ENCODE data around the gene HERPUD1. TPM values are rescaled to one million over a fixed set of nuclear protein-coding genes. Genes with fewer than 3 reads are reported as not detected.

The HERPUD1 gene
- total and polyA plus RNA-seq, 2 of the 8 experiments (the other 6 are each of a cell fraction or from before 2014, with no cell fraction given): 23.3 to 34.7 TPM

GRCh38 chr16:56967733-56968132 lies 35.8 kb downstream of the HERPUD1 start:
- H3K36me3 ChIP-seq (ENCODE audit: control insufficient read depth in 2 of 4, insufficient read depth in 4 of 4, low read length in 3 of 4): no peaks in the 10 kb centered on the region
- H3K79me2 ChIP-seq (ENCODE audit: control insufficient read depth in 1 of 2, insufficient read depth in 2 of 2, low read length in 2 of 2): no peaks in the 10 kb centered on the region
- WGBS, 2 experiments (ENCODE audit: extremely low coverage in 1 of 2, insufficient coverage in 1 of 2, insufficient read length in 1 of 2, insufficient replicate concordance in 2 of 2, low coverage in 1 of 2, low lambda C conversion rate in 2 of 2, missing lambda C conversion rate in 1 of 2): 91% methylated on average over 2 of the region's 2 CpGs; no CpG with 5 or more reads in 1 of the 2 experiments
- no peaks in the 10 kb centered on the region for H3K23me2 ChIP-seq (ENCODE audit: low read depth, low read length)
- H4K91ac ChIP-seq (replicated peaks; ENCODE audit: insufficient read length, low read length): no peak overlapping the region
- no peak overlapping the region for H3K9ac ChIP-seq (replicated peaks in 1 of 4; ENCODE audit: extremely low read depth in 1 of 4, low read depth in 3 of 4, low read length in 3 of 4)
- DNase-seq (ENCODE audit: low read depth in 1 of 2, low spot score in 2 of 2) (no peak), FAIRE-seq (no peak)
- no peak overlapping the region for H3K14ac ChIP-seq (ENCODE audit: insufficient read length)
- H2BK20ac ChIP-seq (ENCODE audit: low read length): no peak overlapping the region
- H4K20me1 ChIP-seq (replicated peaks in 1 of 2; ENCODE audit: control insufficient read depth in 1 of 2, insufficient read depth in 2 of 2, low read length in 2 of 2): no peaks in the 10 kb centered on the region
- H2BK120ac ChIP-seq (replicated peaks; ENCODE audit: low read depth, low read length): no peak overlapping the region
- H3K79me1 ChIP-seq (ENCODE audit: low read depth, low read length): no peaks in the 10 kb centered on the region
- no peaks in the 10 kb centered on the region; a peak in 1 of 7 replicates for H3K27me3 ChIP-seq (replicated peaks in 1 of 4; ENCODE audit: control insufficient read depth in 3 of 4, extremely low read depth in 1 of 4, insufficient read depth in 3 of 4, low read length in 3 of 4)
- no peak overlapping the region for H3K18ac ChIP-seq (ENCODE audit: extremely low read depth, low read length)
- no peak overlapping the region for H2BK5ac ChIP-seq (ENCODE audit: low read depth, low read length)
- no peak overlapping the region for H3K4ac ChIP-seq (replicated peaks; ENCODE audit: insufficient read length, low read depth, low read length)
- no peak overlapping the region for H3K56ac ChIP-seq (replicated peaks; ENCODE audit: insufficient read length, low read depth, low read length)
- no peak overlapping the region for H4K5ac ChIP-seq (ENCODE audit: insufficient read length, low read depth, low read length)
- no peak overlapping the region for H4K8ac ChIP-seq (ENCODE audit: extremely low read depth, insufficient read depth, low read length)
- no peak overlapping the region for H3K4me2 ChIP-seq (ENCODE audit: insufficient read depth in 1 of 2, low read depth in 2 of 2, low read length in 2 of 2)
- H3K4me1 ChIP-seq (replicated peaks in 1 of 4; ENCODE audit: control insufficient read depth in 3 of 4, insufficient read depth in 4 of 4, low read length in 3 of 4): peaks cover 0 to 2% (median 1%) of the 10 kb centered on the region in 4 experiments; a peak in 4 of 7 replicates
- no peak overlapping the region for H3K27ac ChIP-seq (ENCODE audit: low read depth, low read length)
- ChIA-PET POLR2A (ENCODE audit: partially characterized antibody) (interaction anchor here (1.1 to 1.2 kb wide), 2 partner anchors 8 to 22 kb away, joined by 3 read pairs; partner anchors contain the start of gene NLRC5), CTCF (ENCODE audit: partially characterized antibody) (interaction anchor here (0.7 to 8.2 kb wide), 6 partner anchors 16 to 152 kb away, joined by 3 to 75 read pairs (median 6); no protein-coding TSS in a partner anchor)
- H2AK5ac ChIP-seq (ENCODE audit: low read depth, low read length): no peak overlapping the region
- H2BK15ac ChIP-seq (ENCODE audit: low read length): no peak overlapping the region
- no peak overlapping the region for H2BK12ac ChIP-seq (ENCODE audit: low read depth, low read length)
- H2AFZ ChIP-seq (ENCODE audit: low read length): no peak overlapping the region
- H3K9me3 ChIP-seq (ENCODE audit: insufficient read depth in 2 of 2, low read depth in 1 of 2, low read length in 1 of 2): no peaks in the 10 kb centered on the region
- no peak overlapping the region for H3K23ac ChIP-seq (ENCODE audit: insufficient read length)
- no peak overlapping the region for H3K4me3 ChIP-seq (ENCODE audit: extremely low read depth in 1 of 4, insufficient read depth in 2 of 4, low read depth in 3 of 4, low read length in 4 of 4)
